HepG2 (cell line): Measurements from ENCODE around the gene MRPL20. TPM values are rescaled to one million over a fixed set of nuclear protein-coding genes. Genes with fewer than 3 reads are reported as not detected.

Experiments used
- BRF2 ChIP-seq: sonication (generic); formaldehyde crosslinking; IDR thresholded peaks from 2 replicates; pipeline ENCODE4 v1.8.1; 2022; ENCODE audit warnings: mild to moderate bottlenecking, missing genetic modification reagents
- CCAR2 ChIP-seq: fragments of 200-400 bp; formaldehyde crosslinking; optimal IDR thresholded peaks from 2 replicates; pipeline ENCODE3; 2018; ENCODE audit warnings: low read depth, mild to moderate bottlenecking, low read length, moderate library complexity
- EP300 ChIP-seq, 3 experiments: sonication (generic) in 1 of 3; formaldehyde crosslinking in 1 of 3; IDR thresholded peaks; 2 replicates each; pipeline versions ENCODE4 v1.5.1 to v1.6.1; 2011 to 2020; ENCODE audit warnings: low read depth in 2 of 3, low read length in 2 of 3, borderline replicate concordance in 1 of 3, improper control_type of control experiment in 1 of 3, mild to moderate bottlenecking in 1 of 3, missing genetic modification reagents in 1 of 3, moderate library complexity in 1 of 3
- GABPA ChIP-seq, 2 experiments: IDR thresholded peaks; 2 replicates each; pipeline ENCODE4 v1.6.1; 2011 to 2016; ENCODE audit warnings: low read depth in 2 of 2, low read length in 1 of 2, missing biosample characterization in 1 of 2, missing genetic modification characterization in 1 of 2
- HOXA3 ChIP-seq: sonication (generic); formaldehyde crosslinking; IDR thresholded peaks from 2 replicates; pipeline ENCODE4 v1.5.0; 2020; ENCODE audit warnings: missing genetic modification reagents
- JARID2 ChIP-seq: sonication (generic); formaldehyde crosslinking; IDR thresholded peaks from 2 replicates; pipeline ENCODE4 v1.8.1; 2023; ENCODE audit warnings: missing genetic modification reagents, inconsistent platforms; ENCODE audit not compliant: insufficient replicate concordance
- KLF15 ChIP-seq: sonication (generic); formaldehyde crosslinking; IDR thresholded peaks from 2 replicates; pipeline ENCODE4 v1.8.1; 2023; ENCODE audit warnings: borderline replicate concordance, mild to moderate bottlenecking, inconsistent platforms, missing genetic modification reagents, mixed read lengths
- LBX2 ChIP-seq: sonication (generic); formaldehyde crosslinking; IDR thresholded peaks from 2 replicates; pipeline ENCODE4 v1.5.0; 2020; ENCODE audit warnings: missing genetic modification reagents, mild to moderate bottlenecking, borderline replicate concordance
- SNAPC2 ChIP-seq: sonication (generic); formaldehyde crosslinking; IDR thresholded peaks from 2 replicates; pipeline ENCODE4 v1.8.1; 2022; ENCODE audit warnings: mild to moderate bottlenecking, missing genetic modification reagents
- SSRP1 ChIP-seq: IDR thresholded peaks from 2 replicates; pipeline ENCODE4 v1.6.1; 2016; ENCODE audit warnings: control low read depth
- UBTF ChIP-seq: sonication (generic); formaldehyde crosslinking; IDR thresholded peaks from 2 replicates; pipeline ENCODE4 v1.4.0; 2020; ENCODE audit warnings: mild to moderate bottlenecking, missing genetic modification reagents
- ZBTB10 ChIP-seq: sonication (generic); formaldehyde crosslinking; IDR thresholded peaks from 2 replicates; pipeline ENCODE4 v1.4.0; 2020; ENCODE audit warnings: missing genetic modification reagents, borderline replicate concordance
- ZBTB25 ChIP-seq: IDR thresholded peaks from 2 replicates; pipeline ENCODE4 v1.6.1; 2018; ENCODE audit warnings: missing genetic modification reagents
- ZNF17 ChIP-seq: sonication (generic); formaldehyde crosslinking; IDR thresholded peaks from 2 replicates; pipeline ENCODE4 v1.5.0; 2020; ENCODE audit warnings: mild to moderate bottlenecking, missing genetic modification reagents
- ZNF232 ChIP-seq: sonication (generic); formaldehyde crosslinking; IDR thresholded peaks from 2 replicates; pipeline ENCODE4 v1.4.0; 2020; ENCODE audit warnings: missing genetic modification reagents, borderline replicate concordance
- ZNF441 ChIP-seq: sonication (generic); formaldehyde crosslinking; IDR thresholded peaks from 2 replicates; pipeline ENCODE4 v1.7.0; 2021; ENCODE audit warnings: missing genetic modification reagents, borderline replicate concordance
- ZNF746 ChIP-seq: sonication (generic); formaldehyde crosslinking; IDR thresholded peaks from 2 replicates; pipeline ENCODE4 v1.8.0; 2022; ENCODE audit warnings: mild to moderate bottlenecking, missing genetic modification reagents
- ZNF75D ChIP-seq: sonication (generic); formaldehyde crosslinking; IDR thresholded peaks from 2 replicates; pipeline ENCODE4 v1.8.1; 2023; ENCODE audit warnings: missing genetic modification reagents, mild to moderate bottlenecking, borderline replicate concordance
- ZNF788 ChIP-seq: sonication (generic); formaldehyde crosslinking; IDR thresholded peaks from 2 replicates; pipeline ENCODE4 v1.5.0; 2020; ENCODE audit warnings: mild to moderate bottlenecking, missing genetic modification reagents, borderline replicate concordance
- ZNF891 ChIP-seq: sonication (generic); formaldehyde crosslinking; IDR thresholded peaks from 2 replicates; pipeline ENCODE4 v1.5.0; 2020; ENCODE audit warnings: mild to moderate bottlenecking, missing genetic modification reagents
- polyA plus RNA-seq, 8 experiments: library from polyadenylated mRNA; depleted of rRNA in 3 of 8; stranded (reverse) in 7 of 8; unstranded in 1 of 8; fragments of >200 nt; fragmentation: Illumina TruSeq in 4 of 8; extraction: Trizol in 4 of 8; gene quantifications; 2 replicates each; pipeline versions ENCODE4 v1.2.1 to v1.2.3, GENCODE V29; 2011 to 2016; ENCODE audit warnings: low read depth in 4 of 8, missing spikeins in 1 of 8, mixed read lengths in 1 of 8; ENCODE audit not compliant: insufficient read depth in 1 of 8
- total RNA-seq, 5 experiments: library from RNA; depleted of rRNA; stranded (reverse); fragments of >200 nt; fragmentation: Illumina TruSeq; extraction: Trizol; gene quantifications; 2 replicates each; pipeline ENCODE4 v1.2.3, GENCODE V29; 2016; ENCODE audit warnings: low read depth in 1 of 5

Gene MRPL20
- total and polyA plus RNA-seq, 2 of the 13 experiments (the other 11 are each of a cell fraction or from before 2014, with no cell fraction given), result 59.2 to 127 TPM

- TF ChIP-seq HOXA3 (CRISPR knock-in tag) (no peak; the same call in none of the 2 replicates), SNAPC2 (CRISPR knock-in tag) (no peak), GABPA (IDR thresholded peaks at IDR 0.05; ENCODE audit: low read depth, low read length) (no peak), GABPA (CRISPR knock-in tag; IDR thresholded peaks at IDR 0.05; ENCODE audit: low read depth) (peak; percentile 26; the same call in 1 of the 2 replicates), EP300 (IDR thresholded peaks at IDR 0.05; ENCODE audit: low read depth in 2 of 2, low read length in 2 of 2) (no peak), EP300 (CRISPR knock-in tag; IDR thresholded peaks at IDR 0.05; ENCODE audit: borderline replicate concordance) (no peak), JARID2 (CRISPR knock-in tag) (no peak), BRF2 (CRISPR knock-in tag) (no peak), ZBTB25 (no peak), ZNF746 (no peak), ZNF441 (no peak), SSRP1 (CRISPR knock-in tag) (no peak), KLF15 (no peak), ZNF232 (CRISPR knock-in tag) (no peak), ZNF75D (CRISPR knock-in tag) (no peak), ZNF788 (0 out of 2 replicates have a peak, but pooled peaks have one; percentile 39), ZBTB10 (CRISPR knock-in tag) (no peak), LBX2 (CRISPR knock-in tag) (no peak), UBTF (CRISPR knock-in tag) (peak; percentile 94), ZNF17 (CRISPR knock-in tag) (0 out of 2 replicates have a peak, but pooled peaks have one; percentile 19), ZNF891 (CRISPR knock-in tag) (peak; percentile 1; the same call in 1 of the 2 replicates), CCAR2 (no peak)
These were observed 23.3 kb upstream of the MRPL20 start (continued) for GRCh38 chr1:1430114-1430982.
